HG03280 (cell line): ENCODE measurements around the gene GLCE.

Experiments used
- ATAC-seq: cut with Tn5 transposase; IDR thresholded peaks from one replicate; pipeline ENCODE4 v1.9.1; 2021; ENCODE audit warnings: mild to moderate bottlenecking, moderate library complexity; ENCODE audit not compliant: unreplicated experiment

GLCE gene

DNA sequence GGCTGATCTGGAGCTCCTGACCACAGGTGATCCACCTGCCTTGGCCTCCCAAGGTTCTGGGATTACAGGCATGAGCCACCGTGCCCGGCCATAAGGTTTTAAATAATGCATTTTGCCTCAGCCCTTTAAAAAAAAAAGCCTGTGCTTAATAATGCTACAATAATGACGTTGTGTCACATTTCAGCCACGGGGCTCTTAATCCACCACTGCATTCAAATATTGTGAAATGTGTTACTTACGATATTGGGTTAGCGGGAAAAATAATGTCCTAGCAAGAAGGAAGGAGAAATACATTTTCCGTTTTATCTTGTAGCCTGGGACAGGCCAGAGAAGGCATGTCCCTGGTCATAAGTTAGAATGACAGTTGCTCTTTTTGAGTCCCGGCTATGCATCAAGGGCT is 155.9 kb downstream of the GLCE start:
- no peak for ATAC-seq

DNA sequence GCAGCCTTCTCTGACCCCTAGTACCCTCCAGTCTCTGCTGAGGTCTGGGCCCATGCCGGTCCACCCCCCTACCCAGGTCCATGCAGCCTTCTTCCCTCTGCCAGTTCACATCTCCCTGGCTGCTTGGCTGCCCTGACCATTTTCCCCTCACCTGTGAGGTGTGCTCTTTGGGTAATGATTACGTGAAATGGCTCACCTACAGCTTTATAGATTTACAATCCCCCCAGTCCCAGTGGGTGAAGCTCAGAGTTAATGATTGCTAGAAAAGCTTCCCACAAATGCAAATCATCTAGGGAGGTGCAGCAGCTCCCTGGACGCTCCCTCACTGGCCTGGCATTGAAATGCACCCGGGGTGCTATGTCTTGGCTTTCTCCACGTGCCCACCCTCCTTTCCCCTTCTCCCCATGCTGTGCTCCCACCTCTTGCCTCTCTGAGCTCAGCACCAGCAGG is 157.0 kb downstream of the GLCE start:
- no peak for ATAC-seq

GRCh38 chr15:69318033-69318432 is 157.6 kb downstream of the GLCE start:
- ATAC-seq = no peak

- no peak for ATAC-seq
Observed at GRCh38 chr15:69319384-69320375, 159.2 kb downstream of the GLCE start.

- ATAC-seq = no peak
Observed at GRCh38 chr15:69320977-69321554, 160.6 kb downstream of the GLCE start.
